ENCODE data around the gene TRIM2.

TRIM2 gene

GRCh38 chr4:153268295-153268694 lies 64.1 kb downstream of the TRIM2 start:
- H3K4me3 ChIP-seq (ENCODE audit: low read depth, low read length) = no peak overlapping the region
- TF ChIP-seq CTCF (IDR thresholded peaks at IDR 0.05; ENCODE audit: insufficient read depth, low read length, missing control alignments) = no peak
- no peak for DNase-seq (ENCODE audit: low read depth, low spot score)
- CTCF ChIA-PET = interaction anchor here (0.9 to 1.0 kb wide), 2 partner anchors 61 to 125 kb away, joined by 3 read pairs; no protein-coding TSS in a partner anchor
- POLR2A ChIA-PET = no interaction called here

- DNase-seq (ENCODE audit: low read depth, low spot score) = no peak
- ChIA-PET POLR2A (no interaction called here), CTCF (interaction anchor here (1.3 kb wide), 1 partner anchor 127 kb away, joined by 3 read pairs; no protein-coding TSS in a partner anchor)
- no peak overlapping the region for H3K4me3 ChIP-seq (ENCODE audit: low read depth, low read length)
- no peak for TF ChIP-seq CTCF (IDR thresholded peaks at IDR 0.05; ENCODE audit: insufficient read depth, low read length, missing control alignments)
Measured at GRCh38 chr4:153269218-153269990, 65.2 kb downstream of the TRIM2 start.

DNA sequence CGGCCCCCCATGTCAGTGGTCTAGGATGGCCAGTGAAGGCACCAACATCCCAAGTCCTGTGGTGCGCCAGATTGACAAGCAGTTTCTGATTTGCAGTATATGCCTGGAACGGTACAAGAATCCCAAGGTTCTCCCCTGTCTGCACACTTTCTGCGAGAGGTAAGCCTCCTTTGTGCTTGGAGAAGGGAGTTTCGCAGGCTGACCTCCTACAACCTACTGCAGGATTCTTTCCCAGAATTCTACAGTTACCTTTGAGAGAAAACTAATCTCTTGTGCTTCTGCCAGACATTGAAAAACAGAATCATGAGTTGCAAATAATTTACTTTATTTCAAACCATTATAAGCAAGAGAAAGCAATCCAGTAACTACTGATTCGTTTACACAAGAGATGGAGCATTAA lies 66.1 kb downstream of the TRIM2 start:
- no peak for DNase-seq (ENCODE audit: low read depth, low spot score)
- ChIA-PET POLR2A (no interaction called here), CTCF (no interaction called here)
- no peak for TF ChIP-seq CTCF (IDR thresholded peaks at IDR 0.05; ENCODE audit: insufficient read depth, low read length, missing control alignments)
- no peak overlapping the region for H3K4me3 ChIP-seq (ENCODE audit: low read depth, low read length)

DNA sequence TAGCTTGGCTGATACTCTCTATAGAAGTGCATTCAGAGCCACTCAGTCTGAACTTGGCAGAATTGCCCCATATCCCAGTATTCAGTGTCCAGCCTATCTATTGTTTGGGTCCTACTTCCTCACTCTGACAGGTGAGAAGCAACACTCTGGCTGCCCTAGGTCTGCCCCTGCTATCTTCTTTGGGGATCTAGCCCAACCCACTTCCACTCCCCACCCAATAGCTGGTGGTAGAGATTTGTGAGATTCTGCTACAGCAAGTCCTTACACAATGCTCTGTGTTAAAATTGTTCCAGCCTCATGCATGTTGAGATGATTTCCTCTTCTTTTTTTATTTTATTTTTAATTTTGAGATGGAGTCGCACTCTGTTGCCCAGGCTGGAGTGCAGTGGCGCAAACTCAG lies 67.6 kb downstream of the TRIM2 start:
- no peak for TF ChIP-seq CTCF (IDR thresholded peaks at IDR 0.05; ENCODE audit: insufficient read depth, low read length, missing control alignments)
- no peak overlapping the region for H3K4me3 ChIP-seq (ENCODE audit: low read depth, low read length)
- POLR2A ChIA-PET = no interaction called here
- DNase-seq (ENCODE audit: low read depth, low spot score) = no peak
- CTCF ChIA-PET = no interaction called here

- ChIA-PET POLR2A (no interaction called here), CTCF (no interaction called here)
- no peak for TF ChIP-seq CTCF (IDR thresholded peaks at IDR 0.05; ENCODE audit: insufficient read depth, low read length, missing control alignments)
- no peak for DNase-seq (ENCODE audit: low read depth, low spot score)
- H3K4me3 ChIP-seq (ENCODE audit: low read depth, low read length) = no peak overlapping the region
Measured at GRCh38 chr4:153273751-153274150, 69.5 kb downstream of the TRIM2 start.

DNA sequence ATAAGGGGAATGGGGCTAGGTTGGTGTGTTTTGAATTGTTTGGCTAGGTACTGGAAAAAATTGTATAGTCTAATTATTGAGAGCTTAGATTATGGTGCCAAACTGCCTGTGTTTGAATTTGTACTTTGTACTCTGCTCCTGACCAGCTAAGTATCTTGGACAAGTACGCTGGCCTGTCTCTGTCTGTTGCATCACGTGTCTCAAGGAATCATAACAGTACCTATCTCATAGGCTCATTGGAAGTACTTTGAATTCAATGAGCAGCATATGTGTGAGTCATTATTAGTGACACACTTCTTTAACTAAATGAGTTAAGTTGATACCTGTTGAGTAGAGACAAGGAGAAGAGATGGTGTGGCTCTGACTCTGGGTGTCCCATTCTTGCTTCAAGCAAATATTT lies 70.7 kb downstream of the TRIM2 start:
- POLR2A ChIA-PET = no interaction called here

More for the DNA sequence above, 70.7 kb downstream of the TRIM2 start:
- CTCF ChIA-PET = no interaction called here
- no peak overlapping the region for H3K4me3 ChIP-seq (ENCODE audit: low read depth, low read length)
- no peak for DNase-seq (ENCODE audit: low read depth, low spot score)
- no peak for TF ChIP-seq CTCF (IDR thresholded peaks at IDR 0.05; ENCODE audit: insufficient read depth, low read length, missing control alignments)

Data from AG04449 (cell line).